ENCODE results near the gene ADRM1.

Gene ADRM1

DNA sequence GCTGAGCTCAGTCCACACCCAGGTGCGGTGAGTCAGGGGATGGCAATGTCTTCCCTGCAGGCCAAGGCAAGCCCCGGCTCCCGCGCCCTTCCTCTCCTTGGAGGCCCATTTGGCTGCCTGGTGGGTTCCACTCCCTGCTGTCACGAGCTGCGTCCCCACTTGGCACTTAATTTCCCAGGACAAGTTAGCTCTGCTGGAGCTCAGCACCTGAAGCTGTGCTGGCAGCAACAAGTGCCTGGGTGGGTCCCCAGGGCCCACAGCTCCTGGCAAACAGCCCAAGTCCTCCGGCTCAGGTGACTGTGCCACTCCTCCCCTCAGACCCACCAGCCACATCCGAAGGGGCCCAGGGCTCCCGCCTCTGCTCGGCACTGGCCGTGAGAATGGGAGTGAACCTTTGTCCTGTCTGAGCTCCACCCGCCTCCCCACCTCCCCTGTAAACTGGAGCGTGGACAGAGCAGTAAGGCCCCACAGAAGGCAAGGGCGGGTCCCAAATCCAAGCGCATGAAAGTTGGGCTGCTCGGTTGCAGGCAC lies 47.4 kb downstream of the ADRM1 start:
- no peaks in the 10 kb centered on the region for H3K36me3 ChIP-seq (ENCODE audit: insufficient read depth)
- no peak overlapping the region for H3K27ac ChIP-seq
- H3K4me2 ChIP-seq, result no peak overlapping the region
- no peak overlapping the region for H3K9ac ChIP-seq
- TF ChIP-seq, protein P1, sequence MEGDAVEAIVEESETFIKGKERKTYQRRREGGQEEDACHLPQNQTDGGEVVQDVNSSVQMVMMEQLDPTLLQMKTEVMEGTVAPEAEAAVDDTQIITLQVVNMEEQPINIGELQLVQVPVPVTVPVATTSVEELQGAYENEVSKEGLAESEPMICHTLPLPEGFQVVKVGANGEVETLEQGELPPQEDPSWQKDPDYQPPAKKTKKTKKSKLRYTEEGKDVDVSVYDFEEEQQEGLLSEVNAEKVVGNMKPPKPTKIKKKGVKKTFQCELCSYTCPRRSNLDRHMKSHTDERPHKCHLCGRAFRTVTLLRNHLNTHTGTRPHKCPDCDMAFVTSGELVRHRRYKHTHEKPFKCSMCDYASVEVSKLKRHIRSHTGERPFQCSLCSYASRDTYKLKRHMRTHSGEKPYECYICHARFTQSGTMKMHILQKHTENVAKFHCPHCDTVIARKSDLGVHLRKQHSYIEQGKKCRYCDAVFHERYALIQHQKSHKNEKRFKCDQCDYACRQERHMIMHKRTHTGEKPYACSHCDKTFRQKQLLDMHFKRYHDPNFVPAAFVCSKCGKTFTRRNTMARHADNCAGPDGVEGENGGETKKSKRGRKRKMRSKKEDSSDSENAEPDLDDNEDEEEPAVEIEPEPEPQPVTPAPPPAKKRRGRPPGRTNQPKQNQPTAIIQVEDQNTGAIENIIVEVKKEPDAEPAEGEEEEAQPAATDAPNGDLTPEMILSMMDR (conservative IDR thresholded peaks at IDR 0.05; ENCODE audit: low read depth, low read length), result no peak
- H3K4me3 ChIP-seq (IDR thresholded peaks at IDR 0.05; ENCODE audit: insufficient read depth, low read depth, low read length), result no peak overlapping the region
- H3K4me1 ChIP-seq (ENCODE audit: low read depth, poor library complexity, severe bottlenecking), result no peaks in the 10 kb centered on the region
- no peaks in the 10 kb centered on the region for H3K27me3 ChIP-seq (ENCODE audit: insufficient read depth, low read depth)
- H4K20me1 ChIP-seq (ENCODE audit: insufficient read depth), result no peaks in the 10 kb centered on the region
- H3K79me2 ChIP-seq (ENCODE audit: insufficient read depth, low read depth), result no peaks in the 10 kb centered on the region
- H2AFZ ChIP-seq (ENCODE audit: low read depth), result no peak overlapping the region

DNA sequence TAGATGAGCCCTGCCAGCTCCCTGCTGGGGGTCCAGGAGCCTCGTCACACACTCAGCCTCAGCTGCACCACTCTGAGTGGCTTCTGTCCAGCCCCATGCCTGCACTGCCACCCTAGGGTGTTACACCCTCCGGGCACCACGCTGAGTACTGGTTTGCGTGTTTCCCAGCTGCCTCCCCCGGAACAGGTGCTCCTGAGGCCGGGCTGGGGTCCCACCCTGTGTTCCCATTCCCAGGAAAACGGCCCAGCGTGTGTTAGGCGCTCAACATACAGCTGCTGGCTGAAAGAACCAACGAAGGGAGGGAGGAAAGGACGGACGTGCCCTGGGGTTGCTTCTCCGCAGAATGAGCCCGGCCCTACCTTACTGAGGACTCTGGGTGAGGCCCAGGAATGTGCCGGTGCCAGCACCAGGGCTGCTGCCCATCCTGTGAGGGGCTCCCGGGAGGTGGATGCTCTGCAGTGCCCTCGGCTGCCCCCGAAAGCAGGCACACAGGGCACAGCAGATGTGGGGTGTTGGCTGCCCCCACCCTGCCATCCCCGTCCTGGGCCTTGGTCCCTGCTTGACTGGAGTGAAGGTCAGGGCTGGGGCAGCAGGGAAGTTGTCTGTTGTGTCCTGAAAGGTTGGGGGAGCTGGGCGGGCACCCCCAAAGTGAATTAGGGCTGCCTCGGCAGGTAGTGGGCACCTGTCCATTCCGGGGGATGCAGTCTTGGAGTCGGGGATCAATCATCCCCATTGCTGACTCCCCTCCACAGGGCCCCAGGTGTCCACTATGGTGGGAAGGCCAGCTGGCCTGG lies 48.0 kb downstream of the ADRM1 start:
- no peaks in the 10 kb centered on the region for H4K20me1 ChIP-seq (ENCODE audit: insufficient read depth)
- H3K4me2 ChIP-seq, result no peak overlapping the region
- no peaks in the 10 kb centered on the region for H3K79me2 ChIP-seq (ENCODE audit: insufficient read depth, low read depth)
- TF ChIP-seq, protein P1 (conservative IDR thresholded peaks at IDR 0.05; ENCODE audit: low read depth, low read length), result no peak
- H3K4me3 ChIP-seq (IDR thresholded peaks at IDR 0.05; ENCODE audit: insufficient read depth, low read depth, low read length), result no peak overlapping the region
- H3K4me1 ChIP-seq (ENCODE audit: low read depth, poor library complexity, severe bottlenecking), result no peaks in the 10 kb centered on the region
- H3K36me3 ChIP-seq (ENCODE audit: insufficient read depth), result no peaks in the 10 kb centered on the region
- H2AFZ ChIP-seq (ENCODE audit: low read depth), result no peak overlapping the region
- no peak overlapping the region for H3K9ac ChIP-seq
- H3K27me3 ChIP-seq (ENCODE audit: insufficient read depth, low read depth), result no peaks in the 10 kb centered on the region
- H3K27ac ChIP-seq, result no peak overlapping the region

DNA sequence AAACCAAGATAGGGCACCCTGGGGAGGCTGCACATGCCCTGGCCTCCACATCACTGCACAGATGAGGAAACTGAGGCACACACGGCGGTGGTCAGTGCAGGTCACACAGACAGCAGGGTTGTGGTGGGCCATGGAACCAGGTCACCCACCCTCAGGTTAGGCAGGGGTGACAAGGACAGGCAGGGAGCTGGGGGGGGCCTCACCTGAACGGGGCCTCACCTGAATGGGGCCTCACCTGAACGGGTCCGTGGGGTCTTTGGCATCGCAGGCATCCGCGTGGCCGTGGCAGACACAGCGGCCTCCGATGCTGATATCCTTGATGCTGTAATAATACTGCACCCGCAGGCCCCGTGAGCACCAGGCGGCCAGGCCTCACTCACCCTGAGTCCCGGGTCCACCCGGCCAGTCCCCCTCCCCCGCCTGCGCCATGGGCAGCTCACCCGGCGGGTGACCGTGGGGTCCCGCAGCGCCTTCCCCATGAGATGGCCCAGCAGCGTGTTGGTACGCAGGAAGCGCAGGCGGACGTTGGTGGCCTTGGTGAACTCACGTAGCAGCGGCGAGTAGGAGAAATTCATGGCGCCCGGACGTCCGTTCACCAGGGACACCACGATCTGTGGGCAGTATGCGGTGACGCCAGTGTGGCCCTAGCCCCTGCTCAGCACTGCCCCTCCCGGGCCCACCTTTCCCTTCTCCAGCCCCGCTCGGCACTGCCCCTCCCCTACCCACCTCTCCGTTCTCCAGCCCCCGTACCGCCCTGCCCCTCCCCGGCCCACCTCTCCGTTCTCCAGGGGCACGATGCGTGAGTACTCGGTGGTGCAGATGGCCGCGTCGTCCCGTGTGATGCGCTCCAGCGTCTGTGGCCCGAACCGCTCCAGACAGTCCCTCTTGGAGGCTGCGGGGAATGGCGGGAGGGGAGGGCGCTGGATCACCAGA lies 48.9 kb downstream of the ADRM1 start:
- Histone ChIP-seq H3K4me3 (IDR thresholded peaks at IDR 0.05; ENCODE audit: insufficient read depth, low read depth, low read length) (no peak overlapping the region), H3K9ac (no peak overlapping the region), H3K4me2 (no peak overlapping the region), H4K20me1 (ENCODE audit: insufficient read depth) (no peaks in the 10 kb centered on the region), H3K27ac (no peak overlapping the region), H2AFZ (ENCODE audit: low read depth) (no peak overlapping the region), H3K4me1 (ENCODE audit: low read depth, poor library complexity, severe bottlenecking) (no peaks in the 10 kb centered on the region), H3K36me3 (ENCODE audit: insufficient read depth) (no peaks in the 10 kb centered on the region), H3K79me2 (ENCODE audit: insufficient read depth, low read depth) (no peaks in the 10 kb centered on the region), H3K27me3 (ENCODE audit: insufficient read depth, low read depth) (no peaks in the 10 kb centered on the region)
- TF ChIP-seq, protein P1 (conservative IDR thresholded peaks at IDR 0.05; ENCODE audit: low read depth, low read length), result no peak

DNA sequence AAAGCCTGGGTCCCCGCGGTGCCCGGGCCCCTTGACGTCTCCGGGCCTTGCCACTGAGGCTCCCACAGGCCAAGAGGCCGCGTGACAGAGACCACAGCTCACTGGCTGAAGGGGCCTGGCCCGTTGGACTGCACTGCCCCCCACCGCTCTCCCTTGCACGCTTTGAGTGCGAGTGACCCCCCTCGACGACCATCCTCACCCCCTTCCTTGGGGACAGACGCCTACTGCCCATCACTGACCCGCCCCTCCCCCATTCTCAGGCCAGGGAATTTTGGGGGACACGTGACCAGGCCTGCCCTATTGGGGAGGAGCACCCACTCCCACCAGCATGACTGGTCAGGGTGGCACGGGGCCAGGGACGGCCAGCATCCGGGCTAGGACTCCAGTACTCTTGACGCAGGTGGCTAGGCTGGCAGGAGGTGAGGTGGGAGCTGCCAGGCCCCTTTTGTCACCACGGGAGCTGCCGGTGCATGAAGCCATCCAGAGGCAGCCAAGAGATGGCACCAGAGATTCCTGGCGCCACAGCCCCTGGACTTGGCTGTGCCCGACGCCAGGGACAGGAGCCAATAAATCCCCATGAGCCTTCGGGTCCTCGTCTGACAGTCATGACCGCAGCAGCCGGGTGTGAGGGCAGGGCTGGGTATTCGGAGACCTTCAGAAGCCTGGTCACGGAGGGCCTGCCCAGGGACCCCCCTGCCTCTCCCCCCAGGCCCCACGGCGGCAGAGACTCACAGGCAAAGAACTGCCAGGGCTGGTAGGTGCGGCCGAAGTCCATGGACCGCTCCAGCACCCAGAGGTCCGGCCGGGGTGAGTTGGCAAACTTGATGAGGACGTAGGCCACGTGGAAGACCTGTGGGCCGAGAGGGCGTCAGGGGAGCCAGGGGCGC lies 49.8 kb downstream of the ADRM1 start:
- no peak overlapping the region for H3K9ac ChIP-seq
- TF ChIP-seq, protein P1 (conservative IDR thresholded peaks at IDR 0.05; ENCODE audit: low read depth, low read length), result no peak
- no peak overlapping the region for H3K27ac ChIP-seq
- H3K4me1 ChIP-seq (ENCODE audit: low read depth, poor library complexity, severe bottlenecking), result no peaks in the 10 kb centered on the region
- no peak overlapping the region for H3K4me3 ChIP-seq (IDR thresholded peaks at IDR 0.05; ENCODE audit: insufficient read depth, low read depth, low read length)
- no peaks in the 10 kb centered on the region for H3K79me2 ChIP-seq (ENCODE audit: insufficient read depth, low read depth)
- H3K36me3 ChIP-seq (ENCODE audit: insufficient read depth), result no peaks in the 10 kb centered on the region
- H3K27me3 ChIP-seq (ENCODE audit: insufficient read depth, low read depth), result no peaks in the 10 kb centered on the region
- no peaks in the 10 kb centered on the region for H4K20me1 ChIP-seq (ENCODE audit: insufficient read depth)
- no peak overlapping the region for H2AFZ ChIP-seq (ENCODE audit: low read depth)
- no peak overlapping the region for H3K4me2 ChIP-seq

Data from KMS-11 (cell line).